Naive thymus-derived CD4-positive, alpha-beta T cell (primary cell): Measurements from ENCODE around the gene SPOP. TPM values are rescaled to one million over a fixed set of nuclear protein-coding genes. Genes with fewer than 3 reads are reported as not detected.

Source experiments
- ATAC-seq: fragments of 150-1000 bp; cut with Tn5 transposase; 2 replicates; pipeline ENCODE4 v1.10.0; 2021; ENCODE audit warnings: mild to moderate bottlenecking, moderate library complexity
- CTCF ChIA-PET: fragments of 350-600 bp; sonication (Branson Sonifier 250); formaldehyde crosslinking; loops from one replicate; lab custom pipeline; 2021; ENCODE audit warnings: antibody characterized with exemption; lab: Charles Lee
- POLR2A ChIA-PET: fragments of 350-600 bp; sonication (Branson Sonifier 250); formaldehyde crosslinking; loops from one replicate; lab custom pipeline; 2021; ENCODE audit warnings: antibody characterized with exemption, inconsistent platforms; lab: Charles Lee
- DNase-seq, 9 donors: peaks; one replicate each; pipeline versions ENCODE4 v3.0.0 to v3.0.0-alpha.2; 2020 to 2022; ENCODE audit warnings: mixed read lengths in 1 of 9
- H3K27ac ChIP-seq: one replicate; pipeline ENCODE4 v1.7.0; 2013; ENCODE audit warnings: mild to moderate bottlenecking, low read depth, low read length, moderate library complexity
- H3K27me3 ChIP-seq, 2 donors: one replicate each; pipeline ENCODE4 v1.7.0; 2013; ENCODE audit warnings: low read length in 2 of 2, mild to moderate bottlenecking in 2 of 2, moderate library complexity in 2 of 2; ENCODE audit not compliant: control insufficient read depth in 2 of 2, insufficient read depth in 2 of 2
- H3K36me3 ChIP-seq, 3 experiments: 1 replicate in 2 of 3; 2 replicates in 1 of 3; pipeline ENCODE4 v1.7.0; 2013; ENCODE audit warnings: low read length in 3 of 3, mild to moderate bottlenecking in 3 of 3, moderate library complexity in 1 of 3; ENCODE audit not compliant: insufficient read depth in 3 of 3, control insufficient read depth in 2 of 3
- H3K4me1 ChIP-seq, 2 donors: one replicate each; pipeline ENCODE4 v1.7.0; 2013; ENCODE audit warnings: low read length in 2 of 2, mild to moderate bottlenecking in 2 of 2, moderate library complexity in 1 of 2; ENCODE audit not compliant: control insufficient read depth in 2 of 2, insufficient read depth in 2 of 2
- H3K4me3 ChIP-seq: 2 replicates; pipeline ENCODE4 v1.7.0; 2013; ENCODE audit warnings: mild to moderate bottlenecking, low read length
- H3K9me3 ChIP-seq, 3 experiments: 1 replicate in 2 of 3; 2 replicates in 1 of 3; pipeline ENCODE4 v1.7.0; 2013; ENCODE audit warnings: low read length in 3 of 3; ENCODE audit not compliant: control insufficient read depth in 2 of 3
- H3K27ac Mint-ChIP-seq, 9 donors: one replicate each; pipeline ENCODE4 v1.8.0; 2020 to 2022; ENCODE audit warnings: mixed read lengths in 9 of 9, mild to moderate bottlenecking in 8 of 9, moderate library complexity in 5 of 9, inconsistent platforms in 2 of 9
- H3K27me3 Mint-ChIP-seq, 5 donors: one replicate each; pipeline ENCODE4 v1.8.0; 2021 to 2022; ENCODE audit warnings: mixed read lengths in 5 of 5, mild to moderate bottlenecking in 1 of 5
- H3K36me3 Mint-ChIP-seq, 5 donors: one replicate each; pipeline ENCODE4 v1.8.0; 2020 to 2022; ENCODE audit warnings: mixed read lengths in 5 of 5, mild to moderate bottlenecking in 3 of 5, inconsistent platforms in 1 of 5
- H3K4me1 Mint-ChIP-seq, 7 donors: one replicate each; pipeline ENCODE4 v1.8.0; 2020 to 2022; ENCODE audit warnings: mixed read lengths in 7 of 7, mild to moderate bottlenecking in 3 of 7, inconsistent platforms in 1 of 7
- H3K4me3 Mint-ChIP-seq, 10 donors: one replicate each; pipeline ENCODE4 v1.8.0; 2020 to 2022; ENCODE audit warnings: mild to moderate bottlenecking in 10 of 10, mixed read lengths in 10 of 10, moderate library complexity in 6 of 10, inconsistent platforms in 2 of 10
- H3K9me3 Mint-ChIP-seq, 11 donors: one replicate each; pipeline ENCODE4 v1.8.0; 2020 to 2022; ENCODE audit warnings: mixed read lengths in 11 of 11, mild to moderate bottlenecking in 4 of 11, inconsistent platforms in 1 of 11, moderate library complexity in 1 of 11
- intact Hi-C, 2 donors: fragments of 100-400 bp; cut with micrococcal nuclease; formaldehyde crosslinking; loops; one replicate each; pipeline ENCODE4 v1.15.1; 2023
- polyA plus RNA-seq, 2 donors: library from polyadenylated mRNA; unstranded; fragments of 300-500 nt; fragmentation: Illumina TruSeq; gene quantifications; one replicate each; pipeline ENCODE4 v1.2.3, GENCODE V29; 2021
- total RNA-seq, 6 experiments: library from RNA in 5 of 6; stranded (reverse) in 5 of 6; gene quantifications; 1 replicate in 5 of 6; 2 replicates in 1 of 6; pipeline ENCODE4 v1.2.3 and lab custom pipeline; 2021 to 2026

SPOP gene
- total and polyA plus RNA-seq, 7 experiments from 2014 or later = 59.6 to 151 (median 81.2) TPM

- intact Hi-C loops = no loop called here
- no peak for DNase-seq
- ChIA-PET POLR2A (interaction anchor here (1.0 kb wide), 1 partner anchor 34 kb away, joined by 4 read pairs; no protein-coding TSS in a partner anchor), CTCF (interaction anchor here (1.7 kb wide), 1 partner anchor 46 kb away, joined by 4 read pairs; no protein-coding TSS in a partner anchor)
- ATAC-seq = no peak
- Mint-ChIP-seq H3K9me3 (no peaks in the 10 kb centered on the region), H3K36me3 (peaks cover 16 to 60% (median 26%) of the 10 kb centered on the region in 5 donors), H3K4me1 (peaks cover 0 to 5% (median 0%) of the 10 kb centered on the region in 7 donors), H3K4me3 (no peak overlapping the region), H3K27ac (no peak overlapping the region), H3K27me3 (no peaks in the 10 kb centered on the region)
- Histone ChIP-seq H3K36me3 (peaks cover 35 to 90% (median 46%) of the 10 kb centered on the region in 3 experiments), H3K4me3 (no peak overlapping the region), H3K4me1 (no peaks in the 10 kb centered on the region), H3K9me3 (no peaks in the 10 kb centered on the region), H3K27me3 (no peaks in the 10 kb centered on the region), H3K27ac (no peak overlapping the region)
Observed at GRCh38 chr17:49603720-49604119, 74.2 kb downstream of the SPOP start.

DNA sequence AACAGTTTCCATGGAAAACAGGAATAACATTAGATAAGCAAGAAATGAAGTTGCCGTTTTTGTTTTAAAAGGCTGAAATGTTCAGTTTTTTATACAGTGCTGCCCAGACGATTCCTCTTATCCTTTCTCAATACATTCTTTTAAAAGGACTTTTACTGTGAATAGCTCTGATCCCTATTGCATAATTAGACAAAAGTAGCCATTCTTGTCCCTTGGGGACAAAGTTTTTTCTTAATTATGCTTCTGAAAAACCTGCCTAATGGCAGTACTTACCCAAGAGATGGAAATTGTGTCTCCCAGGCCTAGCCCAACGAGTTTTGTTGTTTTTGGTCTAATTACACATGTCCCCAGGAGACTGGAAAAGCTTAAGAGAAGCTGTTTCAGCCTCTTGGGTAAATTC, 74.7 kb downstream of the SPOP start:
- Histone ChIP-seq H3K4me3 (no peak overlapping the region), H3K9me3 (no peaks in the 10 kb centered on the region), H3K36me3 (peaks cover 35 to 90% (median 44%) of the 10 kb centered on the region in 3 experiments), H3K4me1 (no peaks in the 10 kb centered on the region), H3K27ac (no peak overlapping the region), H3K27me3 (no peaks in the 10 kb centered on the region)
- intact Hi-C loops = no loop called here
- DNase-seq (no peak), ATAC-seq (no peak)
- H3K4me1 Mint-ChIP-seq = peaks cover 0 to 5% (median 0%) of the 10 kb centered on the region in 7 donors
- ChIA-PET POLR2A (interaction anchor here (1.0 kb wide), 1 partner anchor 33 kb away, joined by 4 read pairs; no protein-coding TSS in a partner anchor), CTCF (interaction anchor here (1.7 kb wide), 1 partner anchor 46 kb away, joined by 4 read pairs; no protein-coding TSS in a partner anchor)
- no peaks in the 10 kb centered on the region for H3K27me3 Mint-ChIP-seq
- H3K27ac Mint-ChIP-seq = peak overlapping the region in 1 of 9 donors; percentile 32
- H3K4me3 Mint-ChIP-seq = no peak overlapping the region
- no peaks in the 10 kb centered on the region for H3K9me3 Mint-ChIP-seq
- H3K36me3 Mint-ChIP-seq = peaks cover 18 to 64% (median 29%) of the 10 kb centered on the region in 5 donors

GRCh38 chr17:49602783-49603182, 75.1 kb downstream of the SPOP start:
- ChIA-PET CTCF (interaction anchor here (1.7 kb wide), 1 partner anchor 45 kb away, joined by 4 read pairs; no protein-coding TSS in a partner anchor), POLR2A (no interaction called here)
- Mint-ChIP-seq H3K9me3 (no peaks in the 10 kb centered on the region), H3K4me1 (peaks cover 0 to 5% (median 0%) of the 10 kb centered on the region in 7 donors), H3K4me3 (no peak overlapping the region), H3K36me3 (peaks cover 18 to 64% (median 31%) of the 10 kb centered on the region in 5 donors), H3K27ac (peak overlapping the region in 3 of 9 donors; percentile 32 to 48 (median 36)), H3K27me3 (no peaks in the 10 kb centered on the region)
- H3K27me3 ChIP-seq = no peaks in the 10 kb centered on the region
- no peak for DNase-seq
- H3K36me3 ChIP-seq = peaks cover 35 to 92% (median 43%) of the 10 kb centered on the region in 3 experiments
- no peak overlapping the region for H3K4me3 ChIP-seq
- ATAC-seq = peak; percentile 37
- no peaks in the 10 kb centered on the region for H3K4me1 ChIP-seq
- H3K27ac ChIP-seq = no peak overlapping the region
- H3K9me3 ChIP-seq = no peaks in the 10 kb centered on the region
- intact Hi-C loops = no loop called here

DNA sequence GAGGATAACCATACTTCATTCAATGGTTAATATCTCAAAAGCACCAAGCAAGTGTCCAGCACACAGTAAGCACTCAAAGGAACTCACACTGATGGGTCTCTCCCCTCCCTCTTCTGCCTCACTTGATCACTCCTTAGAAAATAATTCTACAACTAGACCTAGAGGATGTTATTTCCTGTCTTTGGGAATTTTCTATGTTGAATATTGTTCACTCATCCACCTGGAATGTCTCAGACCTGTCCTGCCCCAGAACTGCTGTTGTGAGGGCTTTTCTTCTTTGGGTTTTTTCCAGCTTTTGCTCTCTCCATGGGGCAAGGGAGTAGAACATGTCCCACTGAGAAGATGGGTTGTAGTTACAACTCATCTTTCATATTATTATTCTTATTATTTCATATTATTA, 76.9 kb downstream of the SPOP start:
- Histone ChIP-seq H3K27me3 (no peaks in the 10 kb centered on the region), H3K36me3 (peaks cover 30 to 92% (median 47%) of the 10 kb centered on the region in 3 experiments), H3K27ac (no peak overlapping the region), H3K4me3 (no peak overlapping the region), H3K9me3 (no peaks in the 10 kb centered on the region), H3K4me1 (no peaks in the 10 kb centered on the region)
- intact Hi-C loops = no loop called here
- CTCF ChIA-PET = no interaction called here
- DNase-seq (no peak), ATAC-seq (no peak)
- no peaks in the 10 kb centered on the region for H3K27me3 Mint-ChIP-seq
- POLR2A ChIA-PET = interaction anchor here (1.4 kb wide), 1 partner anchor 8 kb away, joined by 3 read pairs; no protein-coding TSS in a partner anchor
- H3K4me3 Mint-ChIP-seq = no peak overlapping the region
- peaks cover 0 to 5% (median 0%) of the 10 kb centered on the region in 7 donors for H3K4me1 Mint-ChIP-seq
- H3K36me3 Mint-ChIP-seq = peaks cover 21 to 71% (median 35%) of the 10 kb centered on the region in 5 donors
- peak overlapping the region in 1 of 9 donors; percentile 80 for H3K27ac Mint-ChIP-seq
- H3K9me3 Mint-ChIP-seq = no peaks in the 10 kb centered on the region

- ATAC-seq (no peak), DNase-seq (no peak)
- Histone ChIP-seq H3K9me3 (no peaks in the 10 kb centered on the region), H3K27me3 (no peaks in the 10 kb centered on the region), H3K4me1 (no peaks in the 10 kb centered on the region), H3K4me3 (no peak overlapping the region), H3K27ac (no peak overlapping the region), H3K36me3 (peaks cover 21 to 81% (median 38%) of the 10 kb centered on the region in 3 experiments)
- Mint-ChIP-seq H3K9me3 (no peaks in the 10 kb centered on the region), H3K36me3 (peaks cover 21 to 66% (median 27%) of the 10 kb centered on the region in 5 donors), H3K27ac (no peak overlapping the region), H3K4me3 (no peak overlapping the region), H3K4me1 (peaks cover 0 to 5% (median 0%) of the 10 kb centered on the region in 7 donors), H3K27me3 (no peaks in the 10 kb centered on the region)
- ChIA-PET POLR2A (interaction anchor here (0.6 to 1.4 kb wide), 2 partner anchors 105 to 169 kb away, joined by 3 read pairs; no protein-coding TSS in a partner anchor), CTCF (interaction anchor here (0.6 to 1.2 kb wide), 4 partner anchors 26 to 96 kb away, joined by 3 to 5 read pairs (median 4); no protein-coding TSS in a partner anchor)
- intact Hi-C loops = no loop called here
Observed at GRCh38 chr17:49598918-49599317, 79.0 kb downstream of the SPOP start.

DNA sequence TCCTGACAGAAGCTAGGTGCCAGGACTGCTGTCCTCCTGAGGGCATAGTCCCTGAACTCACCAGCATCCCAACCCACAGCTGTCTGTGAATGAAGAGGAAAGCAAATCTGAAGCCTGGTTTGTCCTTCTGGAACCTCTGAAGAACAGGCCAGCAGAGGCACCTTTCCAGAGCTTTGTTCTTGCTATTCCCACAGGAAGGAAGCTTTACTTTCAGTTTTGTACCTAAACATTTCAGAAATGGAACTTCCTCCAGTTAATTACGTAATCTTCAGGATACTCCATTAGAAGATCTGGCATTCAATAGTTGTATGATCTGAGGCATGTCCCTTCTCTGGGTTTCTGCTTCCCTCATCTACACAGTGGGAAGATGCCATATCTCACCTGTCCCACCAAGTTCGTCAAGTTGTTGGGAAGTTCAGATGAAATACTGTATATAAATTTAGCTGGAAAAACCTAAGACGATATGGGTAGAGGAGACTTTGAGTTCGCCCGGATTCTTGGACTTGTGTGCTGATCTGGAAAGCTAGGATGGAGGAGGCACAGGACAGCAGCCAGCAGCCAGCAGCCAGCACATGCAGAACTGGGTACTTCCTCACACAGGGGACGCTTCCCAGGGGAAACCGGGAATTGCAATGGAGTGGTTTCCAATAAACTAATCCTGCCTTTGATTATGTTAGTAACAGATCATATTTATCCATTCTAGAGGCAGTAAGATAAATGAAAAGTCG, 79.8 kb downstream of the SPOP start:
- H3K27ac ChIP-seq = no peak overlapping the region
- intact Hi-C loops = no loop called here
- peaks cover 21 to 61% (median 26%) of the 10 kb centered on the region in 5 donors for H3K36me3 Mint-ChIP-seq
- no peaks in the 10 kb centered on the region for H3K9me3 ChIP-seq
- POLR2A ChIA-PET = interaction anchor here (0.6 to 1.4 kb wide), 5 partner anchors 11 to 1260 kb away, joined by 3 to 6 read pairs (median 3); no protein-coding TSS in a partner anchor
- ATAC-seq = no peak
- H3K27me3 ChIP-seq = no peaks in the 10 kb centered on the region
- H3K4me3 ChIP-seq = no peak overlapping the region
- peaks cover 13 to 76% (median 31%) of the 10 kb centered on the region in 3 experiments for H3K36me3 ChIP-seq
- peak overlapping the region in 1 of 9 donors; percentile 36 for H3K27ac Mint-ChIP-seq
- no peak for DNase-seq
- no peaks in the 10 kb centered on the region for H3K9me3 Mint-ChIP-seq
- H3K4me1 Mint-ChIP-seq = peaks cover 0 to 5% (median 0%) of the 10 kb centered on the region in 7 donors
- H3K27me3 Mint-ChIP-seq = no peaks in the 10 kb centered on the region
- H3K4me3 Mint-ChIP-seq = no peak overlapping the region
- CTCF ChIA-PET = interaction anchor here (0.8 to 1.2 kb wide), 2 partner anchors 43 to 97 kb away, joined by 3 read pairs; no protein-coding TSS in a partner anchor
- no peaks in the 10 kb centered on the region for H3K4me1 ChIP-seq
